Skeletal muscle tissue (tissue), 4 donors: ENCODE data around the gene NR1H4. TPM values are rescaled to one million over a fixed set of nuclear protein-coding genes. Genes with fewer than 3 reads are reported as not detected.
"Not testable (repeated sequence)": the region's sequence is repeated elsewhere in the genome, so short reads cannot be mapped to it uniquely, and the experiment has no call there.

Source experiments
- H3K27ac ChIP-seq: one replicate; pipeline ENCODE4 v1.7.0; 2013; ENCODE audit warnings: mild to moderate bottlenecking, low read depth, low read length, inconsistent platforms
- H3K27me3 ChIP-seq, 3 donors: one replicate each; pipeline ENCODE4 v1.7.0; 2013; ENCODE audit warnings: low read length in 3 of 3; ENCODE audit not compliant: control insufficient read depth in 3 of 3, insufficient read depth in 3 of 3
- H3K36me3 ChIP-seq, 3 donors: one replicate each; pipeline ENCODE4 v1.7.0; 2013; ENCODE audit warnings: low read length in 3 of 3; ENCODE audit not compliant: control insufficient read depth in 3 of 3, insufficient read depth in 3 of 3
- H3K4me1 ChIP-seq, 3 donors: one replicate each; pipeline ENCODE4 v1.7.0; 2013; ENCODE audit warnings: low read length in 3 of 3, mild to moderate bottlenecking in 3 of 3; ENCODE audit not compliant: control insufficient read depth in 3 of 3, insufficient read depth in 3 of 3
- H3K4me3 ChIP-seq, 3 donors: one replicate each; pipeline ENCODE4 v1.7.0; 2013; ENCODE audit warnings: low read length in 3 of 3
- H3K9ac ChIP-seq, 3 donors: one replicate each; pipeline ENCODE4 v1.7.0; 2013; ENCODE audit warnings: low read length in 3 of 3, mild to moderate bottlenecking in 3 of 3, moderate library complexity in 2 of 3, low read depth in 1 of 3
- H3K9me3 ChIP-seq, 3 donors: one replicate each; pipeline ENCODE4 v1.7.0; 2013; ENCODE audit warnings: low read length in 3 of 3; ENCODE audit not compliant: control insufficient read depth in 3 of 3
- total RNA-seq: library from RNA; depleted of rRNA; stranded (reverse); fragments of >200 nt; gene quantifications from one replicate; pipeline ENCODE4 v1.2.3, GENCODE V29; 2014
- donor health status: Osteomylitis.

Gene NR1H4
- total RNA-seq, 1 donor from 2014 or later, result not detected

DNA sequence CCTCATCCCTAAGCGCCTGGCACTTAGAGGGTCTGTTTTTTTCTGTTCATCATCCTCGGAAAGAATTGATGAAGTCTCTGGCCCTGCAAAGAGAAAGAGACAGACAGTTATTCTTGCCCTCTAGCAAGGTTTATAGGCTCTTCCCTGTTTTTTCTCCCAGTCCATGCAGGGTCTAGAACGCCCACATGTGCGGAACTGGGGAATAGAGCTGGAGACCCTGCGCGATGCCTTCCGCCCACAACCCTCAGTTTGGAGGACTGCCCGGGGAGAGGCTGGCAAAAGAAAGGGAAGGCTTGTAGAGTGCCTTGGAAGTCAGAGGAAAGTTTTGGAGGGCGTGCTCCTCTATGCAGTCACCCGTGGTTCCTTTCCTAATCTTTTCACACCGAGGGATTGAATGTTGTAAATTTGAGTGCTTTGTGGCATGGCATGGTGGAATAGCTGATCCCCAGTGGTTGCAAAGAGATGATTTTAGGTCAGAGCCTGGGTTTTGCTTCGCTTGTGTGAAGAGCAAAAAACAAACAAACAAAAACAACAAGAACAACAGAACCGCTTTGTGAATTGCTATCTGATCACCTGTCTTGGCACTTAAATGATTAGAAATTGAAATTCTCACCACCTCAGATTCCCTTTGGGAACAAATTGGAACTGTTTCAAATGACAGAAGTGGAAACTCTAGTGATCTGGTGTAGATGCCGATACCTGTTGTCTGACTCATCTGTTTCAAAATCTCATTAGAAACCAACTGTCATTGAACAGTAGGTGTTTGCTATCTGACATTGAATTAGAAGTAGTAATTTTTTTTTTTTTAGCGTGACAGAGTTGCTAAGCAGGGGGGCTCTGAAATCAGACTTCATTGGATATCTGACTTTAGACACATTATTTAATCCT, 100.8 kb downstream of the NR1H4 start:
- Histone ChIP-seq H3K9me3 (no peaks in the 10 kb centered on the region), H3K27ac (peak overlapping the region; percentile 46), H3K9ac (peak overlapping the region; percentile 68 to 74 (median 72)), H3K4me3 (peak overlapping the region; percentile 73 to 81 (median 75)), H3K36me3 (no peaks in the 10 kb centered on the region), H3K27me3 (peaks cover 0 to 4% (median 0%) of the 10 kb centered on the region in 3 donors), H3K4me1 (peaks cover 13 to 16% (median 15%) of the 10 kb centered on the region in 3 donors)

- no peaks in the 10 kb centered on the region for H3K36me3 ChIP-seq
- no peak overlapping the region for H3K9ac ChIP-seq
- H3K27me3 ChIP-seq, result peaks cover 0 to 4% (median 0%) of the 10 kb centered on the region in 3 donors
- no peaks in the 10 kb centered on the region for H3K9me3 ChIP-seq
- H3K4me3 ChIP-seq, result no peak overlapping the region
- H3K27ac ChIP-seq, result no peak overlapping the region
- H3K4me1 ChIP-seq, result peaks cover 13 to 16% (median 15%) of the 10 kb centered on the region in 3 donors
Observed at GRCh38 chr12:100576331-100577036, 102.8 kb downstream of the NR1H4 start.

DNA sequence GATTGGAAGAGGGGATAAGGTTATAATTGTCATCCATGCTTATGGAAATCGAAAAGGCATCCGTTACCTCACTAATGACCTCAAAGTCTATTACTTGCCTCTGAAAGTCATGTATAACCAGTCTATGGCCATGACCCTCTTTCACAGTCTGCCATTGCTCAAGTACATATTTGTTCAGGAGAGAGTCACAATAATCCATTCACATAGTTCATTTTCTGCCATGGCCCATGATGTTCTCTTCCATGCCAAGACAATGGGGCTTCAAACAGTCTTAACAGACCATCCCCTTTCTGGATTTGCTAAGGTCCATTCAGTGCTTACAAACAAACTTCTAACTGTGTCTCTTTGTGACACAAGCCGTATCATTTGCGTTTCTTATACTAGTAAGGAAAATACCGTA, 105.3 kb downstream of the NR1H4 start:
- H3K4me1 ChIP-seq, result peaks cover 8 to 9% (median 8%) of the 10 kb centered on the region in 3 donors
- no peak overlapping the region for H3K27ac ChIP-seq
- H3K9me3 ChIP-seq, result no peaks in the 10 kb centered on the region
- H3K27me3 ChIP-seq, result peaks cover 0 to 4% (median 0%) of the 10 kb centered on the region in 3 donors
- no peaks in the 10 kb centered on the region for H3K36me3 ChIP-seq
- H3K4me3 ChIP-seq, result no peak overlapping the region
- no peak overlapping the region for H3K9ac ChIP-seq

DNA sequence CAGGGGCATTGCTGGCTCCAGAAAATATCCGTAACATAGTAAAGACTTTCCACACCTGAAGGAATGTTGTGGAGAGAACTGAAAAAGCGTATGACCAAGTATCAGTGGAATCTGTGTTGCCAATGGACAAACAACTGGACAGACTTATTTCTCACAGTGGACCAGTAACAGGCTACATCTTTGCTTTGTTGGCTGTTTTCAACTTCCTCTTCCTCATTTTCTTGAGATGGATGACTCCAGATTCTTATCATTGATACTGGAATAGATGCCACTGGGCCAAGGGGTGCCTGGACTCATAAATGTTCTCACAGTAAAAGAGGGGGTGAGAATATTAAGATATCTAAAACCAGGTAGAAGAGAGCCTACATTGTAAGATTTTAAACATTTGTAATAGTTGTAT, 106.2 kb downstream of the NR1H4 start:
- no peaks in the 10 kb centered on the region for H3K4me1 ChIP-seq
- H3K4me3 ChIP-seq, result no peak overlapping the region
- no peak overlapping the region for H3K27ac ChIP-seq
- H3K9ac ChIP-seq, result no peak overlapping the region
- H3K27me3 ChIP-seq, result no peaks in the 10 kb centered on the region
- no peaks in the 10 kb centered on the region for H3K36me3 ChIP-seq
- H3K9me3 ChIP-seq, result no peaks in the 10 kb centered on the region

DNA sequence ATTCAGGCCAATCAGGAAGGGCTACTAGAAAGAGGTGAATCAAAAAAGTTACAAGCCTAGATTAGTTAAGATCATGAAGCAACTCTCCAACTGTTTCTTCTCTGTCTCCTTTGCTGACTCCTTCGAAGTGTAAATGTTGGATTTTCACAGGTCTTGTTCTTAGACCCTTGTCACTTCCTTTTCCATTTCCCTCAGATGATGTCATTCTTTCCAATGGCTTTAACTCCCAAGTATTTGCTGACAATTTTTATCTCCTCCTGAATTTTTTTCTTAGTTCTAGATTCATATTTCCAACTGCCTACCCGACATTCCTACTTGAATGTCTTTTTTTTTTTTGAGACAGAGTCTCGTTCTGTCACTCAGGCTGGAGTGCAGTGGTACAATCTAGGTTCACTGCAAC, 110.6 kb downstream of the NR1H4 start:
- Histone ChIP-seq H3K4me1 (no peaks in the 10 kb centered on the region), H3K27me3 (no peaks in the 10 kb centered on the region), H3K9ac (no peak overlapping the region), H3K9me3 (no peaks in the 10 kb centered on the region), H3K27ac (no peak overlapping the region), H3K36me3 (no peaks in the 10 kb centered on the region), H3K4me3 (no peak overlapping the region)

DNA sequence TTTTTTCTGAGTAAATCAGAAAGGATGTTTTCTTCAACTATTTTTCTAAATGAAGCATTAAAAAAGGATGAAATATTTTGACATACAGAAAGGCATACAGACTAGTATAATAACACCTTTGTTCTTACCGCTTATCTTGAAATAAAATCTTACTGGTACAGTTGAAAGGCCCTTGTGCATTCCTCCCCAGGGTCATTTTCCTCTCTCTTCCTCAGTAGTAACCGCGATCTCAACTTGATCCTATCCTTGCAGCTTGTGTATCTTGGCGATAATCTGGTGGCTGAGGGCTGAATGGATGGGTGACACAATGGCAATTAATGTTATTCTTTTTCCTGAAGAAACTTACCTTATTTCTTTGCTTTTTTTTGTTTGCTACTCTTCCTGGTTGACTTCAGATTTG, 118.3 kb downstream of the NR1H4 start:
- Histone ChIP-seq H3K9ac (no peak overlapping the region), H3K4me3 (no peak overlapping the region), H3K9me3 (no peaks in the 10 kb centered on the region), H3K4me1 (no peaks in the 10 kb centered on the region), H3K27me3 (no peaks in the 10 kb centered on the region), H3K36me3 (no peaks in the 10 kb centered on the region), H3K27ac (no peak overlapping the region)

- no peak overlapping the region for H3K4me3 ChIP-seq
- no peaks in the 10 kb centered on the region for H3K4me1 ChIP-seq
- no peaks in the 10 kb centered on the region for H3K27me3 ChIP-seq
- no peaks in the 10 kb centered on the region for H3K9me3 ChIP-seq
- H3K9ac ChIP-seq, result no peak overlapping the region
- no peak overlapping the region for H3K27ac ChIP-seq
- H3K36me3 ChIP-seq, result no peaks in the 10 kb centered on the region
Observed at GRCh38 chr12:100593490-100593889, 119.8 kb downstream of the NR1H4 start.

DNA sequence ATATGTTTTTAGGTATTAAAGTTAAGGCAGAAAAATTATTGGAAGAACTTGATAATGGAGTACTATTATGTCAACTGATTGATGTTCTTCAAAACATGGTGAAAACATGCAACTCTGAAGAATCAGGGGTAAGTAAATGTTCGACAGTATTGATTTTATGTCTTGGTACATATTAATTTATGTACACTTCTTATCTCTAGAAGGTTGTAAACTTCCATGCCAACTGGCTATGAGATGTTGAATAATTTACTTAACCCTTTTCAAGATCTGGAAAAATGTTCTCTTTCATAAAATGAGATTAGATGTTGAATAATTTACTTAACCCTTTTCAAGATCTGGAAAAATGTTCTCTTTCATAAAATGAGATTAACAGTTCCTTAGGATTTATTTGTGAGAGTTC, 128.0 kb downstream of the NR1H4 start:
- no peak overlapping the region for H3K9ac ChIP-seq
- no peaks in the 10 kb centered on the region for H3K9me3 ChIP-seq
- H3K27ac ChIP-seq, result no peak overlapping the region
- H3K27me3 ChIP-seq, result no peaks in the 10 kb centered on the region
- H3K4me1 ChIP-seq, result no peaks in the 10 kb centered on the region
- no peak overlapping the region for H3K4me3 ChIP-seq
- no peaks in the 10 kb centered on the region for H3K36me3 ChIP-seq

GRCh38 chr12:100602997-100603396, 129.3 kb downstream of the NR1H4 start:
- not testable (repeated sequence) for H3K9ac ChIP-seq, H3K9me3 ChIP-seq, H3K36me3 ChIP-seq, H3K4me3 ChIP-seq, H3K4me1 ChIP-seq, H3K27me3 ChIP-seq, H3K27ac ChIP-seq

- H3K9me3 ChIP-seq, result no peaks in the 10 kb centered on the region
- H3K9ac ChIP-seq, result no peak overlapping the region
- no peaks in the 10 kb centered on the region for H3K4me1 ChIP-seq
- no peaks in the 10 kb centered on the region for H3K27me3 ChIP-seq
- H3K27ac ChIP-seq, result no peak overlapping the region
- H3K36me3 ChIP-seq, result no peaks in the 10 kb centered on the region
- H3K4me3 ChIP-seq, result no peak overlapping the region
Observed at GRCh38 chr12:100608776-100609175, 135.1 kb downstream of the NR1H4 start.
